Suppressor macrophage treated with lipopolysaccharide for 4 hours (primary cell): ENCODE measurements around the gene OVCA2.

Experiments used
- DNase-seq: peaks from one replicate; pipeline ENCODE4 v3.0.0-alpha.2; 2020

The OVCA2 gene

GRCh38 chr17:2090804-2091534, 49.1 kb downstream of the OVCA2 start:
- DNase-seq: peak; percentile 46

GRCh38 chr17:2092253-2092652, 50.4 kb downstream of the OVCA2 start:
- no peak for DNase-seq
